ENCODE data around the gene STYXL2. TPM values are rescaled to one million over a fixed set of nuclear protein-coding genes. Genes with fewer than 3 reads are reported as not detected.

The STYXL2 gene
- total RNA-seq, 1 donor from 2014 or later, result not detected

- intact Hi-C loops (cut with micrococcal nuclease), result loop anchor here (2.0 to 5.0 kb wide), 4 partner anchors 19 to 209 kb away; partner anchors contain the start of gene POU2F1
- Mint-ChIP-seq H3K36me3 (ENCODE audit: low read depth) (no peaks in the 10 kb centered on the region), H3K27me3 (peaks cover 7% of the 10 kb centered on the region), H3K4me1 (peaks cover 6% of the 10 kb centered on the region), H3K4me3 (peak overlapping the region; percentile 86), H3K9me3 (no peaks in the 10 kb centered on the region), H3K27ac (no peak overlapping the region)
- peak; percentile 78 for DNase-seq
These were observed 27.7 kb downstream of the STYXL2 start for GRCh38 chr1:167121375-167122120.

- Mint-ChIP-seq H3K9me3 (no peaks in the 10 kb centered on the region), H3K4me1 (peaks cover 6% of the 10 kb centered on the region), H3K36me3 (ENCODE audit: low read depth) (no peaks in the 10 kb centered on the region), H3K27me3 (peaks cover 8% of the 10 kb centered on the region), H3K27ac (no peak overlapping the region), H3K4me3 (peak overlapping the region; percentile 86)
- intact Hi-C loops (cut with micrococcal nuclease), result loop anchor here (5.0 kb wide), 3 partner anchors 35 to 210 kb away; partner anchors contain the start of gene POU2F1
- no peak for DNase-seq
These were observed 28.2 kb downstream of the STYXL2 start for GRCh38 chr1:167122121-167122480.

GRCh38 chr1:167122568-167122967, 28.7 kb downstream of the STYXL2 start:
- no peak for DNase-seq
- Mint-ChIP-seq H3K36me3 (ENCODE audit: low read depth) (no peaks in the 10 kb centered on the region), H3K27ac (no peak overlapping the region), H3K27me3 (peaks cover 11% of the 10 kb centered on the region), H3K9me3 (no peaks in the 10 kb centered on the region), H3K4me3 (no peak overlapping the region), H3K4me1 (peaks cover 6% of the 10 kb centered on the region)
- intact Hi-C loops (cut with micrococcal nuclease), result loop anchor here (5.0 kb wide), 3 partner anchors 35 to 210 kb away; partner anchors contain the start of gene POU2F1

- no peak for DNase-seq
- H3K9me3 Mint-ChIP-seq, result no peaks in the 10 kb centered on the region
- no peak overlapping the region for H3K27ac Mint-ChIP-seq
- H3K4me3 Mint-ChIP-seq, result no peak overlapping the region
- intact Hi-C loops (cut with micrococcal nuclease), result no loop called here
- H3K27me3 Mint-ChIP-seq, result peaks cover 29% of the 10 kb centered on the region
- no peaks in the 10 kb centered on the region for H3K36me3 Mint-ChIP-seq (ENCODE audit: low read depth)
- peaks cover 4% of the 10 kb centered on the region for H3K4me1 Mint-ChIP-seq
These were observed 32.4 kb downstream of the STYXL2 start for GRCh38 chr1:167126317-167126716.

GRCh38 chr1:167126811-167127210, 32.9 kb downstream of the STYXL2 start:
- H3K4me1 Mint-ChIP-seq, result peaks cover 2% of the 10 kb centered on the region
- intact Hi-C loops (cut with micrococcal nuclease), result no loop called here
- no peak overlapping the region for H3K27ac Mint-ChIP-seq
- H3K27me3 Mint-ChIP-seq, result peaks cover 33% of the 10 kb centered on the region
- H3K36me3 Mint-ChIP-seq (ENCODE audit: low read depth), result no peaks in the 10 kb centered on the region
- DNase-seq, result no peak
- H3K9me3 Mint-ChIP-seq, result no peaks in the 10 kb centered on the region
- H3K4me3 Mint-ChIP-seq, result no peak overlapping the region

- H3K4me3 Mint-ChIP-seq, result no peak overlapping the region
These were observed 33.4 kb downstream of the STYXL2 start for GRCh38 chr1:167127236-167127635.

GRCh38 chr1:167127661-167128060, 33.8 kb downstream of the STYXL2 start:
- no peak for DNase-seq
- peaks cover 37% of the 10 kb centered on the region for H3K27me3 Mint-ChIP-seq
- no peak overlapping the region for H3K27ac Mint-ChIP-seq
- intact Hi-C loops (cut with micrococcal nuclease), result no loop called here
- H3K4me1 Mint-ChIP-seq, result no peaks in the 10 kb centered on the region
- H3K36me3 Mint-ChIP-seq (ENCODE audit: low read depth), result no peaks in the 10 kb centered on the region
- H3K9me3 Mint-ChIP-seq, result no peaks in the 10 kb centered on the region
- H3K4me3 Mint-ChIP-seq, result no peak overlapping the region

More at GRCh38 chr1:167127236-167127635, 33.4 kb downstream of the STYXL2 start:
- no peaks in the 10 kb centered on the region for H3K9me3 Mint-ChIP-seq
- DNase-seq, result no peak
- intact Hi-C loops (cut with micrococcal nuclease), result no loop called here
- no peak overlapping the region for H3K27ac Mint-ChIP-seq
- H3K4me1 Mint-ChIP-seq, result no peaks in the 10 kb centered on the region
- no peaks in the 10 kb centered on the region for H3K36me3 Mint-ChIP-seq (ENCODE audit: low read depth)
- H3K27me3 Mint-ChIP-seq, result peaks cover 34% of the 10 kb centered on the region

- intact Hi-C loops (cut with micrococcal nuclease), result no loop called here
- Mint-ChIP-seq H3K36me3 (ENCODE audit: low read depth) (no peaks in the 10 kb centered on the region), H3K4me3 (no peak overlapping the region), H3K9me3 (no peaks in the 10 kb centered on the region), H3K27ac (no peak overlapping the region), H3K27me3 (peaks cover 39% of the 10 kb centered on the region), H3K4me1 (no peaks in the 10 kb centered on the region)
- DNase-seq, result no peak
These were observed 34.7 kb downstream of the STYXL2 start for GRCh38 chr1:167128261-167129227.

GRCh38 chr1:167130829-167131510, 37.1 kb downstream of the STYXL2 start:
- H3K9me3 Mint-ChIP-seq, result no peaks in the 10 kb centered on the region
- H3K36me3 Mint-ChIP-seq (ENCODE audit: low read depth), result no peaks in the 10 kb centered on the region
- peaks cover 46% of the 10 kb centered on the region for H3K27me3 Mint-ChIP-seq
- intact Hi-C loops (cut with micrococcal nuclease), result no loop called here
- H3K4me3 Mint-ChIP-seq, result no peak overlapping the region
- DNase-seq, result no peak
- H3K27ac Mint-ChIP-seq, result no peak overlapping the region
- no peaks in the 10 kb centered on the region for H3K4me1 Mint-ChIP-seq

- peaks cover 45% of the 10 kb centered on the region for H3K27me3 Mint-ChIP-seq
- H3K4me1 Mint-ChIP-seq, result no peaks in the 10 kb centered on the region
- no peaks in the 10 kb centered on the region for H3K36me3 Mint-ChIP-seq (ENCODE audit: low read depth)
- H3K9me3 Mint-ChIP-seq, result no peaks in the 10 kb centered on the region
- no peak overlapping the region for H3K4me3 Mint-ChIP-seq
- H3K27ac Mint-ChIP-seq, result no peak overlapping the region
- DNase-seq, result no peak
- intact Hi-C loops (cut with micrococcal nuclease), result no loop called here
These were observed 38.6 kb downstream of the STYXL2 start for GRCh38 chr1:167132301-167133010.

GRCh38 chr1:167135281-167135840, 41.5 kb downstream of the STYXL2 start:
- Mint-ChIP-seq H3K36me3 (ENCODE audit: low read depth) (no peaks in the 10 kb centered on the region), H3K9me3 (no peaks in the 10 kb centered on the region), H3K27ac (no peak overlapping the region), H3K4me3 (no peak overlapping the region), H3K4me1 (no peaks in the 10 kb centered on the region), H3K27me3 (peaks cover 48% of the 10 kb centered on the region)
- intact Hi-C loops (cut with micrococcal nuclease), result no loop called here
- no peak for DNase-seq

- Mint-ChIP-seq H3K4me1 (no peaks in the 10 kb centered on the region), H3K9me3 (no peaks in the 10 kb centered on the region), H3K27ac (no peak overlapping the region), H3K36me3 (ENCODE audit: low read depth) (no peaks in the 10 kb centered on the region), H3K4me3 (no peak overlapping the region), H3K27me3 (peaks cover 51% of the 10 kb centered on the region)
- no peak for DNase-seq
- intact Hi-C loops (cut with micrococcal nuclease), result no loop called here
These were observed 42.3 kb downstream of the STYXL2 start for GRCh38 chr1:167136191-167136614.

GRCh38 chr1:167136806-167137205, 42.9 kb downstream of the STYXL2 start:
- DNase-seq, result no peak
- Mint-ChIP-seq H3K9me3 (no peaks in the 10 kb centered on the region), H3K36me3 (ENCODE audit: low read depth) (no peaks in the 10 kb centered on the region), H3K27ac (no peak overlapping the region), H3K4me3 (no peak overlapping the region), H3K4me1 (no peaks in the 10 kb centered on the region), H3K27me3 (peaks cover 51% of the 10 kb centered on the region)
- intact Hi-C loops (cut with micrococcal nuclease), result no loop called here

All from activated CD4-positive, alpha-beta T cell treated with anti-CD3 and anti-CD28 coated beads, Interleukin-2, amount 10 ng/mL, durations not matched to agents 24 days and 14 days (primary cell).